ENCODE results near the gene CFAP70.

The CFAP70 gene

GRCh38 chr10:73251683-73252444 lies 106.8 kb downstream of the CFAP70 start:
- no peak for DNase-seq

DNA sequence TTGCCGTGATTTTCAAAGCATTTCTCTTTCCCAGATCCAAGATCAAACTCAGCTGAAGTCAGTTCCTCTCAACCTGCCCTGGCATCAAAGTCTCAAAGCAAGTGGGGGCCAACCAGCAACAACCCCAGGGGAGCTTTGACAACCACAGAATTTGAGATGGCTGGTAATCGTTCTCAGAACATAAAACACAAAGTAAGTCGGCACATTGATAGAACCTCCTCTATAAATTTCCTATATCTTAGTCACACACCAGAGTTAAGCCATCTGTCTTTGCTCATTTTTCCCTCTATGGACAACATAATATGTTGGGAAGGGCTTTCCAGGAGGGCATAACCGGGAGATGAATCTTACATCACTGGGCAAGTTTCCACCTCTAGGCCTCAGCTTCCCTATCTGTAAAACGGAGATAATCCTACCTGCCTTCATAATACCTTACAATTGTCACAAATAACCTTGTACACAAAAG lies 110.4 kb downstream of the CFAP70 start:
- DNase-seq: no peak

DNA sequence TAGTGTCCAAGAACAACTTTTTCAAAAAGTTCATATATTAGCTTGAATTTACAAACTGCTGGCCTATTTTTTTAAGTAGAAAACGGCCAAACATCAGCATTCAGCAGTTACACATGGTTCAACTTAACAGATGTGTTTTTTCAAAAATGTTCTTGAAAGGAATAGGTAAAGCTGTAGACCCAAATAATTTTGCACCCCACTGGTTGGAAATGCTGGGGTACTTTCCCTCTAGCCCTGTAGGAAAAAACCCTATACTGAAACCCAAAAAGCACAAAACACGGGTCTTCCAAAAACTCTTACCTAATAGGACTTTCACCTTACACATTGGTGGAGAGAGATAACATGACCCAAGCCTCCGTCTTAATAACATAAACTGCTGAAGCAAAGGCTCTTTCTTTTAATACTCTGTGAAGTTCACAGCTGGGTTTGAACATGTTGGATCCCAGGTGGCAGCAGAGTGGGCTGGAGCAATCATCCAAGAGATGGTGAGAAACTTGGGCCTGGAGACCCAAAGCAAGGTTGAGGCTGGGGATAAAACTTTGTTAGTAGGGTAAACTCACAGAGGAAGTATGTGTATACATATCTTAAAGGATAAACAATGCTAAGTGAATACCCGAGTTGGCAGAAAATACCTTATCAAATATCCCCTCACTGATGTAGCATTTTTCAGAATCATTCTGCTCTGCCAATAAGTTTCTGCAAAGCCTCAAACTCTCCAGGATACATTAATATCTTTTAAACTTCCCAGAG lies 111.0 kb downstream of the CFAP70 start:
- no peak for DNase-seq

- DNase-seq: peak; percentile 95
These were observed 111.8 kb downstream of the CFAP70 start, which contains the start of gene DNAJC9 for GRCh38 chr10:73246646-73247508. Gene DNAJC9, minus strand, starts transcription at chr10:73247255. Its CDS starts 66 bp downstream, at chr10:73247189.

DNA sequence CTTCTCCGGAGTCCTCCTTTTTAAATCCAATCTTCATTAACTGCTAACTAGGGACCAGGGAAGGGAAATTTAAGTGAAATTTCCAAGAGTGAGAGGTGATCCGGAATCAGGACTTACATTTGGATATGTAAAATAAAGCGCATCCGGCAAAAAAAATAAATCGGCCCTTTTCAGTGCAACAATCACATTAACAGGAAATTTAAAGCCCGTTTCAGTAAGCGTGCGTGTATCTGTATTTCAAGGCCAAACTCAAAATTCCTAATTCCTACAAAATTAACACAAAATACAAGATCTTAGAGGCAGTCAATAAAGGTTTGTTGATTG lies 112.4 kb downstream of the CFAP70 start:
- DNase-seq: no peak

GRCh38 chr10:73244866-73245477 lies 113.7 kb downstream of the CFAP70 start:
- no peak for DNase-seq

GRCh38 chr10:73239908-73240307 lies 118.8 kb downstream of the CFAP70 start:
- no peak for DNase-seq

DNA sequence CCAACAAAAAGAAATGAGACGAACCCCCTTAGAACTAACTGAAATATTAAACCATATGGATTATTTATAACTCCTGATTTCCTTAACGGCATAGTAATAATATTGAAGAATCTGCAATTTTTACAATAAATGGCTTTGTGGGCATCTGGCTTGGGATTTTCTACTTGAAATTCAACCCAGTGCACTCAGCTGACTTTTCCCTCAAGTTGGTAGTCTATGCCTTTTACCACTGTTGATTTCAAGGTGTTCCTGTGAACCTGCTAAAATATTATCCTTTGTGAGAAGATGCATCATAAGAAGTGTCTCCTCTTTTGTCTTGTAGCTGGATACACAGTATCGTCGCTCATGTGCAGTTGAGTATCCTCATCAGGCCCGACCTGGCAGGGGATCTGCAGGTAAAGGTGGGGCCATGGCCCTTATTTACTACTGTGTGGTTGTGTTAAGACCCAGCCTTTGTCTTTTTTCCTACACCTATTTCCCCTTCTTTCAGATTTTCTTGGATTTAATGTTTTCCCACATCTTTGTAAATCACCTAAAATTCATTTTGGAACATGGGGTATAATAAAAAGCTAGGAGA lies 119.6 kb downstream of the CFAP70 start:
- no peak for DNase-seq

GRCh38 chr10:73234695-73235094 lies 124.0 kb downstream of the CFAP70 start:
- no peak for DNase-seq

DNA sequence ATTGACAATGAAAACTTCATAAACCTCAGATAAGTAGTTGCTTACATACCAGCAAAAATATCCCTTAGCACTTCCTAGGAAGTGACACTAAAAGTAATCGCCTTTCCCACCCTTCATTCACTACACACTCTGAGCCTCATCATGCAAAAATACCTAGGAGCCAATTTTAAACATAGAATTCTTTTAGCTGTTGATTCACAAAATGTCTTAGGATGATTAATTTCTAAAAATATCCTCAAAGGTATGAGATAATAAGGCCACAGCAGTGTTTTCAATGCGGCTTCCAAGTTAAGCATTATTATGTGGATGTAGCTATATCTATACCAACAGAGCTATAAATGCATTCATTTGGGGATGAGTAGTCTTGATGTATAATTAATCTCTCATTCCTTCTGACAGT lies 124.8 kb downstream of the CFAP70 start:
- no peak for DNase-seq

DNA sequence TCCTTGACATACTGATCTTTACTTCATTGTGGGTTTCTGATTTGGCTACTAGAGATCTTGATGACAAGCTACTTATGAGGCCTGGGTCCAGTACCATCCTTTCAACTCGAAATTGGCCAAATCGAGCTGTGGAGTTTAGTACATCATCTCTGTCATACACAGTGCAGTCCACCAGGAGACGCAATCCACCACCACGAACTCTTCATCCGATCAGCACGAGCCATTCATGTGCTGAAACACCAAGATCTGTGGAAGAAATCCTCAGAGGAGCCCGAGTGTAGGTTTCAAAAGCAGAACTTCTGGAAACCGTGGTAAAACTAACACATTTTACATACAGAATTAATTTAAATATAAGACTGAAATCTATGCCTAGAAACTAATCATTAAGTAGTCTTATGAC lies 125.8 kb downstream of the CFAP70 start:
- no peak for DNase-seq

GRCh38 chr10:73229567-73229966 lies 129.1 kb downstream of the CFAP70 start:
- DNase-seq: no peak

- no peak for DNase-seq
These were observed 130.4 kb downstream of the CFAP70 start for GRCh38 chr10:73228247-73228646.

- no peak for DNase-seq
These were observed 132.0 kb downstream of the CFAP70 start for GRCh38 chr10:73226663-73227062.

DNA sequence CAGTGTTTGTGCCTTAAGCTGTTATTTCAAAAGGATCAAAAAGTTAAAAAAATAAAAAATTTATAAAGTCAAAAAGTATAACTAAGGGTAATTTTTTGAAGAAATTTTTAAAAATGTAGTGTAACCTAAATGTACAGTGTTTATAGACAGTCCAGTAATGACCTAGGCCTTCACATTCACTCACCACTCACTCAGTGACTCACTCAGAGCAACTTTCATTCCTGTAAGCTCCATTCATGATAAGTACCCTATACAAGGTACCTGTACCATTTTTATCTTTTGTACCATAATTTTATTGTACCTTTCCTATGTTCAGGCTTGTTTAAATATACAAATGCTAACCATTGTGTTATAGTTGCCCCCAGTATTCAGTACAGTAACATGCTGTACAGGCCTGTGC lies 133.1 kb downstream of the CFAP70 start:
- no peak for DNase-seq

GRCh38 chr10:73220989-73221388 lies 137.7 kb downstream of the CFAP70 start:
- no peak for DNase-seq

DNA sequence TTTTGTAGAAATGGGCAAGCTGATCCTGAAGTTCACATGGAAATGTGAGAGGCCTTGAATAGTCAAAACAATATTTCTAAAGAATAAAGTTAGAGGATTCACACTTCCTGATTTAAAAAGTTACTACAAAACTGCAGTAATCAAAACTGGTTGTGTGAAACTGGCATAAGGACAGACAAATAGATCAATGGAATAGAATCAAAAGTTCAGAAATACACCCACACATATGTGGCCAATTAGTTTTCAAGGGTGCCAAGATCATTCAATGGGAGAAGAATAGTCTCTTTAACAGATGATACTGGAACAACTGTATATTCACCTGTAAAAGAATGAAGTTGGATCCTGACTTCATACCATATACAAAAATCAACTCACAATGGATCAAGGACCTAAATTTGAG lies 139.3 kb downstream of the CFAP70 start:
- no peak for DNase-seq

GRCh38 chr10:73218431-73219191 lies 140.1 kb downstream of the CFAP70 start:
- no peak for DNase-seq

DNA sequence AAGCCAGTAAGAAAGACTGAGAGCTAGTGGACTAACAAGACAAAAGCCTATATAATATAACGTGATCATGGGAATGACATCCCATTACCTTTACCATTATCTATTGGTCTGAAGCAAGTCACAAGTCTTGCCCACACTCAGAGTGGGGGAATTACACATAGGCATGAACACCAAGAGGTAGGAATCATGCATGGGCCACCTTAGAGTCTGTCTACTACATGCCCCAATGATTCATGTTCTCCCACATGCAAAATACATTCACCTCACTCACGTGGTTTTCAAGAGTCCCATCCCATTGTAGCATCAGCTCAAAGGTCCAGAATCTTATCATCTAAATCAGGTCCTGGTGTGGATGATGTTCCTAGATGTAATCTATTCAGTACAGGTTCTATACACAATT lies 141.0 kb downstream of the CFAP70 start:
- no peak for DNase-seq

- no peak for DNase-seq
These were observed 142.9 kb downstream of the CFAP70 start for GRCh38 chr10:73215749-73216148.

- DNase-seq: no peak
These were observed 147.4 kb downstream of the CFAP70 start for GRCh38 chr10:73211106-73211811.

All from activated CD4-positive, alpha-beta T cell treated with anti-CD3 and anti-CD28 coated beads for 1 hour (primary cell).